Heart left ventricle (tissue), 16 donors: ENCODE measurements around the gene SHF. TPM values are rescaled to one million over a fixed set of nuclear protein-coding genes. Genes with fewer than 3 reads are reported as not detected.

Experiments
- ATAC-seq, 4 donors: fragments of 200-7000 bp; cut with Tn5 transposase; one replicate each; pipeline ENCODE4 v1.9.1; 2020 to 2022; ENCODE audit warnings: moderate library complexity in 4 of 4, mild to moderate bottlenecking in 3 of 4, moderate number of reproducible peaks in 1 of 4
- DNase-seq, 5 donors: peaks; one replicate each; pipeline ENCODE4 v3.0.0-alpha.2; 2020
- H3K27ac ChIP-seq, 12 donors: fragments of 200-600 bp; sonication (generic) in 4 of 12; one replicate each; pipeline versions ENCODE4 v1.5.0 to v1.8.0; 2016 to 2022; ENCODE audit warnings: mild to moderate bottlenecking in 2 of 12
- H3K27me3 ChIP-seq, 9 donors: fragments of 200-600 bp; sonication (generic) in 2 of 9; one replicate each; pipeline versions ENCODE4 v1.5.1 to v1.8.0; 2016 to 2022; ENCODE audit warnings: mild to moderate bottlenecking in 3 of 9
- H3K36me3 ChIP-seq, 9 donors: fragments of 200-600 bp; sonication (generic) in 2 of 9; one replicate each; pipeline versions ENCODE4 v1.5.0 to v1.8.0; 2018 to 2022; ENCODE audit warnings: mild to moderate bottlenecking in 2 of 9
- H3K4me1 ChIP-seq, 12 donors: fragments of 200-600 bp; sonication (generic) in 4 of 12; one replicate each; pipeline versions ENCODE4 v1.5.0 to v1.8.0; 2016 to 2022; ENCODE audit warnings: mild to moderate bottlenecking in 3 of 12
- H3K4me3 ChIP-seq, 12 donors: fragments of 200-600 bp; sonication (generic) in 4 of 12; one replicate each; pipeline versions ENCODE4 v1.5.0 to v1.8.0; 2017 to 2022; ENCODE audit warnings: mild to moderate bottlenecking in 9 of 12, moderate library complexity in 4 of 12
- H3K9me3 ChIP-seq, 12 donors: fragments of 200-600 bp; sonication (generic) in 4 of 12; one replicate each; pipeline versions ENCODE4 v1.5.0 to v1.8.0; 2016 to 2022; ENCODE audit warnings: mild to moderate bottlenecking in 1 of 12
- CTCF ChIP-seq, 12 donors: fragments of 200-600 bp; sonication (generic) in 4 of 12; IDR thresholded peaks; one replicate each; pipeline versions ENCODE4 v1.5.0 to v1.8.0; 2018 to 2022; ENCODE audit warnings: antibody characterized with exemption in 12 of 12, mild to moderate bottlenecking in 5 of 12
- POLR2A ChIP-seq, 2 donors: fragments of 450-650 bp; IDR thresholded peaks; one replicate each; pipeline ENCODE4 v1.6.1; 2017; ENCODE audit warnings: antibody characterized with exemption in 2 of 2, mild to moderate bottlenecking in 2 of 2, moderate library complexity in 2 of 2
- WGBS, 4 donors: extraction: QIAGEN DNeasy Blood & Tissue Kit in 2 of 4; methylation state at CpG; one replicate each; pipeline versions ENCODE4 v1.1.5 to v1.1.7; 2013 to 2018; 5-methylcytosine and 5-hydroxymethylcytosine counted together
- intact Hi-C, 10 donors: fragments of 100-400 bp; cut with DNase I; formaldehyde crosslinking; loops; one replicate each; pipeline versions ENCODE4 v1.11.1 to v1.14.2; 2022
- polyA plus RNA-seq, 2 donors: library from polyadenylated mRNA; stranded (reverse); fragments of 200-250 nt; gene quantifications; one replicate each; pipeline ENCODE4 v1.2.3, GENCODE V29; 2013
- total RNA-seq, 9 donors: library from RNA; depleted of rRNA in 2 of 9; stranded (reverse); fragments of >200 nt in 2 of 9; fragmentation: NEBNext Ultra II Directional in 3 of 9; extraction: Animal tissue kit (Norgen Biotek cat#: 25700) in 3 of 9; gene quantifications; one replicate each; pipeline versions ENCODE4 v1.1.0 to v1.2.4, GENCODE V29; 2016 to 2023
- donor health status: ischemic (EF 13 %, LVEDD 7.1; RV severe dilation, severe dysfunction).
- donor health status: healthy with polysubstance abuse.
- donor health status: DM: no; HTN: yes; CAD: no.
- donor health status: DM: no; HTN: no; CAD: no.
- donor health status: ischemic (EF 25% LVEDD 6.9; RV normal size, moderate dysfunction).
- donor health status: ischemic (EF 25% LVEDD 5.7; RV mildly dilated, moderate dysfunction).
- donor health status: healthy.
- donor health status: DM: yes; HTN: yes; CAD: no.
- donor health status: ischemic (EF 35%, LVEDD 5.7; RV mildly dilated, moderate dysfunction).
- donor health status: nonischemic (EF 11% LVEDD 7.7; RV severe dilation, severe dysfunction).
- donor health status: DM: yes; HTN: yes; CAD: no.
- donor health status: PGD.
- donor health status: ischemic (EF 29% LVEDD 5.4; RV normal size, mild dysfunction).
- donor health status: nonischemic (EF 23%, LVEDD 6.1; RV moderate dilation, normal function).

SHF gene
- total and polyA plus RNA-seq, 11 donors, result 1.9 to 7.9 (median 3.9) TPM

- peaks cover 0 to 64% (median 15%) of the 10 kb centered on the region in 9 donors for H3K27me3 ChIP-seq
Measured at GRCh38 chr15:45122719-45123118, 65.0 kb downstream of the SHF start.

GRCh38 chr15:45121706-45122417, 65.9 kb downstream of the SHF start:
- Histone ChIP-seq H3K27me3 (peaks cover 5 to 68% (median 23%) of the 10 kb centered on the region in 9 donors), H3K9me3 (no peaks in the 10 kb centered on the region), H3K36me3 (no peaks in the 10 kb centered on the region), H3K27ac (no peak overlapping the region), H3K4me1 (peaks cover 0 to 12% (median 7%) of the 10 kb centered on the region in 12 donors), H3K4me3 (no peak overlapping the region)
- 56 to 62% (median 60%) methylated on average over 9 of the region's 9 CpGs for WGBS, 4 donors
- no peak for TF ChIP-seq POLR2A (IDR thresholded peaks at IDR 0.05)
- TF ChIP-seq CTCF (IDR thresholded peaks at IDR 0.05), result no peak
- DNase-seq (no peak), ATAC-seq (no peak)
- intact Hi-C loops, result no loop called here

More at GRCh38 chr15:45122719-45123118, 65.0 kb downstream of the SHF start:
- no peak for ATAC-seq
- intact Hi-C loops, result no loop called here
- Histone ChIP-seq H3K36me3 (no peaks in the 10 kb centered on the region), H3K27ac (no peak overlapping the region), H3K4me1 (peaks cover 0 to 3% (median 3%) of the 10 kb centered on the region in 12 donors), H3K4me3 (no peak overlapping the region), H3K9me3 (no peaks in the 10 kb centered on the region)
- TF ChIP-seq CTCF (IDR thresholded peaks at IDR 0.05) (no peak), POLR2A (IDR thresholded peaks at IDR 0.05) (no peak)
- 83 to 85% (median 84%) methylated on average over 7 of the region's 7 CpGs for WGBS, 4 donors
- no peak for DNase-seq

- Histone ChIP-seq H3K27me3 (peaks cover 12 to 74% (median 32%) of the 10 kb centered on the region in 9 donors), H3K4me3 (no peak overlapping the region), H3K4me1 (peaks cover 0 to 18% (median 9%) of the 10 kb centered on the region in 12 donors), H3K36me3 (no peaks in the 10 kb centered on the region), H3K27ac (no peak overlapping the region), H3K9me3 (no peaks in the 10 kb centered on the region)
- TF ChIP-seq POLR2A (IDR thresholded peaks at IDR 0.05), result no peak
- TF ChIP-seq CTCF (IDR thresholded peaks at IDR 0.05), result no peak
- DNase-seq (no peak), ATAC-seq (no peak)
- intact Hi-C loops, result no loop called here
- WGBS, 4 donors, result 89 to 97% (median 93%) methylated on average over 3 of the region's 3 CpGs
Measured at GRCh38 chr15:45121020-45121419, 66.7 kb downstream of the SHF start.

GRCh38 chr15:45120081-45120972, 67.4 kb downstream of the SHF start:
- no peak for TF ChIP-seq CTCF (IDR thresholded peaks at IDR 0.05)
- TF ChIP-seq POLR2A (IDR thresholded peaks at IDR 0.05), result no peak
- ATAC-seq (no peak), DNase-seq (no peak)
- Histone ChIP-seq H3K27ac (no peak overlapping the region), H3K4me1 (peaks cover 0 to 18% (median 9%) of the 10 kb centered on the region in 12 donors), H3K4me3 (no peak overlapping the region), H3K36me3 (no peaks in the 10 kb centered on the region), H3K9me3 (no peaks in the 10 kb centered on the region), H3K27me3 (peaks cover 12 to 76% (median 39%) of the 10 kb centered on the region in 9 donors)
- 94 to 95% (median 95%) methylated on average over 6 to 10 of the region's 10 CpGs for WGBS, 4 donors
- intact Hi-C loops, result no loop called here
